ENCODE measurements around the gene S100A11. TPM values are rescaled to one million over a fixed set of nuclear protein-coding genes. Genes with fewer than 3 reads are reported as not detected.
A peak's percentile ranks its signal among the peaks of the same experiment; 100 is the strongest.

The S100A11 gene
- total RNA-seq, 4 donors from 2014 or later, result 394 to 516 (median 448) TPM

DNA sequence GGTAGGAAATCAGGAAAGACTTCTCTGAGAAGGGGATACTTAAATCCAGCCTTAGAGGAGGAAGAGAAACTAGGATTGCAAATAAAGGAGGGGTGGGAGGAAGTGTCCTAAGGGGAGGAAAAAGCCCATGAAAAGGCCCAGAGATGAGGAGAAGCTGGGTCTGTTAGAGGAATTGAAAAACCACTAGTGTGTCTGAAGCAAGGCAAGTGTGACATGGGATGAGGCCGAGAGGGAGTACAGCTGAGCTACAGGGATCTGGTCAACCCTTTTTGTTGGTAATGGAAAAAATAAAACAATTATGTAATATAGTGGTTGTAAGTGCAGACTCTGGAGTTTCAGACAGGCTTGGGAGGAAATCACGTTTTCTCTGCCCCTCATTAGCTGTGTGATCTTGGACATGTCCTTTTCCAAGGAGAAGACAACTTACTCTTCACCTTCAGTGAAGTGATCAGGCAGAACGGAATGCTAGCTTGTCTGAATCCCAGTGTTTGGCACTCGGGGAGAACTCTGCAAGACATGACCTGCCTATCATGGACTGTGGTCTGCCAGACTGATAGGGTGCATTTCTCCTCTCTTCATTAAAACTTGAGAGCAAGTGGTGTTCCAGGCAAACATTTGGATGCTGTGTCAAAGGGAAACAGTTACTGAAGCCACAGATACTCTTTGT lies 35.7 kb downstream of the S100A11 start:
- 20 to 25% methylated on average over 4 of the region's 4 CpGs for WGBS, 2 donors
- TF ChIP-seq, protein P1, sequence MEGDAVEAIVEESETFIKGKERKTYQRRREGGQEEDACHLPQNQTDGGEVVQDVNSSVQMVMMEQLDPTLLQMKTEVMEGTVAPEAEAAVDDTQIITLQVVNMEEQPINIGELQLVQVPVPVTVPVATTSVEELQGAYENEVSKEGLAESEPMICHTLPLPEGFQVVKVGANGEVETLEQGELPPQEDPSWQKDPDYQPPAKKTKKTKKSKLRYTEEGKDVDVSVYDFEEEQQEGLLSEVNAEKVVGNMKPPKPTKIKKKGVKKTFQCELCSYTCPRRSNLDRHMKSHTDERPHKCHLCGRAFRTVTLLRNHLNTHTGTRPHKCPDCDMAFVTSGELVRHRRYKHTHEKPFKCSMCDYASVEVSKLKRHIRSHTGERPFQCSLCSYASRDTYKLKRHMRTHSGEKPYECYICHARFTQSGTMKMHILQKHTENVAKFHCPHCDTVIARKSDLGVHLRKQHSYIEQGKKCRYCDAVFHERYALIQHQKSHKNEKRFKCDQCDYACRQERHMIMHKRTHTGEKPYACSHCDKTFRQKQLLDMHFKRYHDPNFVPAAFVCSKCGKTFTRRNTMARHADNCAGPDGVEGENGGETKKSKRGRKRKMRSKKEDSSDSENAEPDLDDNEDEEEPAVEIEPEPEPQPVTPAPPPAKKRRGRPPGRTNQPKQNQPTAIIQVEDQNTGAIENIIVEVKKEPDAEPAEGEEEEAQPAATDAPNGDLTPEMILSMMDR (IDR thresholded peaks at IDR 0.05), result no peak
- no peak for TF ChIP-seq POLR2A (IDR thresholded peaks at IDR 0.05)
- peak in 1 of 2 donors; percentile 41 for DNase-seq (ENCODE audit: low spot score in 2 of 2)
- intact Hi-C loops (cut with DNase I; ENCODE audit: low total_unique reads), result loop anchor here (5.0 kb wide), 1 partner anchor 34 kb away; no protein-coding TSS in a partner anchor
- H3K4me3 ChIP-seq (ENCODE audit: low read depth, poor library complexity, severe bottlenecking), result no peak overlapping the region

DNA sequence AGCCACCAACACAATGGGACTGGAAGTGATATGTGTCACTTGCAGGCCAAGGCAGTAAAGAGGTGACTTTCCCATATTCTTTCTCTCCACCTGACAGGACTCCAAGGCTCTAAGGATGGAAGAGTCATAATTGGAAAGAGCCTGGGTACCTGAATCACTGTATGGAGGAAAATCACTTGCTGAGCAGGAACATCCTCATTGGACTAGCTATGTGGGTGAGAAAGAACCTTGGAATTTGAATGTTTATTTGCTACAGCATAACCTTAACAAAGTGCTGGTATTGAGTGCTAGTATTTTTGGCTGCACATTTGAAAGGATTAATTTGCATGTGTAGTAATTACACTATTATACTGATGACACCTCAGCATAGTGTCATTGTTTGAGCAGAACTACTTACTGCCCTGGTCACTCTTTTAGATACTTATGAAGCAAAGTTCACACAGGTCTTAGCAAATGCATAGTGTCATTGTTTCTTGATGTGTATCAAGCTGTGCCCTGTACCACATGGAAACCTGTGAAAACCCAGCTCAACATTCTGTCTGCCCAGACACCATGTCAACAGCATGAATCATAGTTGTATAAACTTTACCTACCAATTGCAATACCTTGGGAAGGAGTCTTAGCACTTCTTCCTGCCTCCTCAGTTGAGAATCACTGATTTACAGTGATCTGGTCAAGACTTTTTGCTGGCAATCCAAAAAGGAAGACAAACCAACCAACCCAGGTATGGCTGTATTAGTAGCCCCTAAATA lies 38.0 kb downstream of the S100A11 start:
- TF ChIP-seq, protein P1 (IDR thresholded peaks at IDR 0.05), result no peak
- no peak for TF ChIP-seq POLR2A (IDR thresholded peaks at IDR 0.05)
- intact Hi-C loops (cut with DNase I; ENCODE audit: low total_unique reads), result loop anchor here (5.0 kb wide), 1 partner anchor 66 kb away; no protein-coding TSS in a partner anchor
- no peak overlapping the region for H3K4me3 ChIP-seq (ENCODE audit: low read depth, poor library complexity, severe bottlenecking)
- no peak for DNase-seq (ENCODE audit: low spot score in 2 of 2)

DNA sequence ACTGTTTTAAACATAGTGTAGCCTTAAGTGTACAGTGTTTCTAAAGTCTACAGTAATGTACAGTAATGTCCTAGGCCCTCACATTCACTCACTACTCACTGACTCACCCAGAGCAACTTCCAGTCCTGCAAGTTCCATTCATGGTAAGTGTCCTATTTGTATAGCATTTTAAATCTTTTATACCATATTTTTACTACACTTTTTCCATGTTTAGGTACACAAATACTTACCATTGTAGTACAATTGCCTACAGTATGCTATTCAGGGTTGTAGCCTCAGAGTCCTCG lies 39.6 kb downstream of the S100A11 start:
- 96 to 97% methylated on average over 1 of the region's 1 CpG for WGBS, 2 donors
- DNase-seq (ENCODE audit: low spot score in 2 of 2), result no peak
- TF ChIP-seq, protein P1 (IDR thresholded peaks at IDR 0.05), result no peak
- TF ChIP-seq POLR2A (IDR thresholded peaks at IDR 0.05), result no peak
- intact Hi-C loops (cut with DNase I; ENCODE audit: low total_unique reads), result loop anchor here (5.0 kb wide), 1 partner anchor 65 kb away; no protein-coding TSS in a partner anchor
- no peak overlapping the region for H3K4me3 ChIP-seq (ENCODE audit: low read depth, poor library complexity, severe bottlenecking)

DNA sequence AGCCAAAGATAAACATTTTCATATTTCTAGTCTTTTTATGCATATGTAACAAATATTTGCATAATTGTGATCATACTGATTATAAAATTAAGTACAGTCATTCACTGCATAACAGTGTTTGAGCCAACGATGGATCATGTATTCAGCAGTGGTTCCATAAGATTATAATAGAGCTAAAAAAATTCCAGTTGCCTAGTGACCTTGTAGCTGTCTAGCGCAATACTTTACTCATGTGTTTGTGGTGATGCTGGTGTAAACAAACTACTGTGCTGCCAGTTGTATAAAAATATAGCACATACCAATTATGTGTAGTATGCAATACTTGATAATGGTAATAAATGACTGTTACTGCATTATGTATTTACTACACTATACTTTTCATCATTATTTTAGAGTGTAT lies 41.0 kb downstream of the S100A11 start:
- WGBS, 2 donors, result 38 to 43% methylated on average over 2 of the region's 2 CpGs
- intact Hi-C loops (cut with DNase I; ENCODE audit: low total_unique reads), result loop anchor here (5.0 kb wide), 1 partner anchor 63 kb away; no protein-coding TSS in a partner anchor
- TF ChIP-seq, protein P1 (IDR thresholded peaks at IDR 0.05), result no peak
- TF ChIP-seq POLR2A (IDR thresholded peaks at IDR 0.05), result no peak
- DNase-seq (ENCODE audit: low spot score in 2 of 2), result no peak
- H3K4me3 ChIP-seq (ENCODE audit: low read depth, poor library complexity, severe bottlenecking), result no peak overlapping the region

DNA sequence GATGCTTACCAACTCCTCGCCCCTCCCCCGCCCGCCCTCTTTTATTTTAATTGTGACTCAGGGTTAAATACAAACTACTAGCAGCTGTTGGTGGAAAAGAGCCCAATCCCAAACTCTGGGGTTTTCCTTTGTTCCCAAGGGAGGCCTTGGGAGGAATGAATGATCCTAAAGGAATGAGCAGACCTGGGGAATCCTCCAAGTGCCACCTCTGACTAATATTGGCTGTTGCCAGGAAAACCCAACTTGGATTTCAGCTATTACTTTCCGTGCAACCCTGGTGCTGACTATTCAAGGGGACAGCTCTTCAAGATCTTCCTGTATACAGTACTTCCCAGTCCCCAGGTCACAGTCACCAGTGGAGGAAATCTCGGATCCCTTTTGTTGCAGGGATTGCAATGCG lies 41.8 kb downstream of the S100A11 start:
- intact Hi-C loops (cut with DNase I; ENCODE audit: low total_unique reads), result loop anchor here (5.0 kb wide), 1 partner anchor 63 kb away; no protein-coding TSS in a partner anchor
- WGBS, 2 donors, result 15 to 34% methylated on average over 6 of the region's 6 CpGs
- DNase-seq (ENCODE audit: low spot score in 2 of 2), result peak in 1 of 2 donors; percentile 43
- no peak overlapping the region for H3K4me3 ChIP-seq (ENCODE audit: low read depth, poor library complexity, severe bottlenecking)
- TF ChIP-seq POLR2A (IDR thresholded peaks at IDR 0.05), result no peak
- TF ChIP-seq, protein P1 (IDR thresholded peaks at IDR 0.05), result no peak

Measured in lower leg skin (tissue), 4 donors.